NCI-H2107 treated with DMSO at 0.1 percent for 48 hours (cell line): Measurements from ENCODE around the gene RUNX2.

Experiments used
- DNase-seq: peaks from one replicate; lab custom pipeline; 2025; ENCODE audit not compliant: unreplicated experiment; lab: John Stamatoyannopoulos, UW

RUNX2 gene

DNA sequence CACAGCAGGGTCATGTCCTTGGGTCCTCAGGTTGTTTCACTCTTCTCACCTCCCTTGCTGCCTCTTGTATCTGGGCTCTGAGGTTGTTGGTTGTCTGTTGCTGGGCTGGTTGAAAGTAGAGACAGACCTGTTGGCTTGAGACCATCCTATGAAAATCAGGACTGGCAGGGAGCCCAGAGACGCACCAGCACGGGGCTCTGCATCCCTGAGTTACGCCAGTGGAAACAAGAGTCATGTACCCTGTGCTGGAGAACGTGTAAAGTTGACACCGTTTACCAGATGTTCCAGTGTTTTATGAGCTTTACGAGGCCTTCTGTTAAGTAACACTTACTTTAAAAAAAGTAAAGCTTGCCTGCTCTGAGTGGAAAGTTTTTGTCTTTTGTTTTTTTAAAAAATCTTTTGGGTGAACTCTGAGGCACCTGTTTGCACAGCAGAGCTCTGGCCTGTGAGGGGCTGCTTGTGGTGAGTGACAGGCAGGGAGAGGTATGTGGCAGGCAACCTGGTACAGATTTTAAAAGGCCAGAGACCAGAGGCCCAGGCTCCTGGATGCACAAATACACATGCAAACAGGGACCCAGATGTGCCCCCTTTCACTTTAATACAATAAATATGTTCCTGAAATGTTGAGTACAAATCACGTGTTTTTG, 309.6 kb downstream of the RUNX2 start:
- no peak for DNase-seq

GRCh38 chr6:45640081-45640491, 312.0 kb downstream of the RUNX2 start:
- no peak for DNase-seq

GRCh38 chr6:45640811-45641210, 312.7 kb downstream of the RUNX2 start:
- DNase-seq: no peak

GRCh38 chr6:45642331-45643125, 314.4 kb downstream of the RUNX2 start:
- DNase-seq: no peak

DNA sequence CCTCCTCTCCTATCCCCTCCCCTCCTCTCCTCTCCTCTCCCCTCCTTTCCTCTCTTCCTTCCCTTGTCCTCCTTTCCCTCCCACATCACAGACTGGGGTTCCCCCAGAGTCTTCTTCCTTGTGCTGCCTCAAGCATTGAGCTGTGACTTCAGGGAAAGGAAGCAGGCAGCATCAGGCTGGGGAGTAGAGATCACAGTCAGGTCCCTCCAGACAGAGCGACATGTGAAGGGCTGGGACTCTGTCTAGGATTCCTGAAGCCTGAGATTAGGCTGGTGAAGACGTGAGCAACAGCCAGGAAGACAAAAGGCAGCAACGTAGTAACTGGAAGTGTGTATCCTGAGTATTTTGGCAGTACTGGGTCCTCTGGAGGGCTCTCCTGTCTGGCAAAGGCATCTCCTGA, 315.0 kb downstream of the RUNX2 start:
- DNase-seq: no peak

GRCh38 chr6:45644720-45645119, 316.6 kb downstream of the RUNX2 start:
- DNase-seq: no peak

- no peak for DNase-seq
These were observed 317.2 kb downstream of the RUNX2 start for GRCh38 chr6:45645302-45645701.

- DNase-seq: no peak
These were observed 319.5 kb downstream of the RUNX2 start for GRCh38 chr6:45647341-45648261.

DNA sequence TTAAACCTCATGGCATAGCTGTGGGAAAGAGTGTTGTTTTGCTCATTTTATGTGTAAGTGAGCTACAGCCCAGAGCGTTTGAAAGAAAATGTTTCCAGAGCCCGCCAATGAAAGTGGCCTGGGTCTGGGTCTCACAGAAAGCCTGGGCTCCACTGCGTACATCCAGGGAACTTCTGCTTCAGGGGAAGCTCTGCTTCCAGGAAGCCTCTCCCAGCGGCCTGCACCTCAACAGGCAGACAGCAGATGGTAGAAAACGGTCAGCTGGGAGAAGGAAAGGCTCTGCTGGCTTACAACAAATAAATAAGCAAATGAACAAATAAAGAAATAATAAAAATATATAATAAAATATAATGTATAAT, 320.1 kb downstream of the RUNX2 start:
- DNase-seq: no peak

DNA sequence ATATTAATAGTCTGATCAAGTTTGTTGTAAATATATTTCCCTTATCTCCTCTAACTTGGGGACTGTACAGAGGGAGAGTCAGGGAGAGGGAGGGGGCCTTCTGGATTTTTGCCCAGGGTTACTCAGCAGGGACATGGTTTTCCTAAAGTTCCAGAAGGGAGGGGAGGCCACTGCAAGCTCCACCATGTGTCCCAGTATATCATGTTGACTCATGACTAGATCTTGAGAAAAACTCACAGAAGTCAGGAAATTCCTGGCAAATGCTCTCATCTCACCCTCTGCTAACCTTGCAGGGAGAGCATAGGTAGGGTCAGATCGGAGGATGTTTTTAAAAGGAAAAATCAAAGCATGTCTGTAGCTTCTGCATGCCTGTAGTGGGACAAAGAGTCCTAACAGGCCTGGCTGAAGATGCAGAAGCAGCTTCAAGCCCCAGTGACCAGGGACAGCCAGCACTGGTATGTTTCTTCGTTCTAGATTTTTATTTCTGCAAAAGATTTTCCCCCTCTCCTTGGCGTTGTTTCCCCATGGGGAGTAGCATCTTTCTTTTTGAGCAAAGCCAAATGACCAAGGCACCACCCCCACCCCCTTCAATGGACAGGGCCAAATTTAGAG, 322.5 kb downstream of the RUNX2 start:
- no peak for DNase-seq

- DNase-seq: no peak
These were observed 323.2 kb downstream of the RUNX2 start for GRCh38 chr6:45651301-45651700.

DNA sequence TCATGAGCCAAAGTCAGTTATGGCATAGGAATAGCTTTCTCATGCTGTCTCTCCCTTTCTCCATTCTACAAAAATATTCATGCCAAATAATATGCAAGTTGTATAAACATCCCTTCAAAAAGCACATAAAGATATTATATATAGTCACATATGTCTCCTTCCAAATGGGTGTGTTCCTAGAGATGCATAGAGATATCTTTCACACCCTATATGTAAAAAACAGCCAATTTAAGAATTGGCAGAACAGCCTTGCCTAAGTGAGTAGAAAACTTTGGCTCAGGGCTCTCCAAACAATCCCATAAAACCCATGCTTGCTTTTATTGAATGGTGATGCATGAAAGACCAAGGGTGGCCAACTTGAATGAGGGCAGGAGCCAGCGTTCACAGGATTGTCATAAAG, 324.3 kb downstream of the RUNX2 start:
- no peak for DNase-seq

DNA sequence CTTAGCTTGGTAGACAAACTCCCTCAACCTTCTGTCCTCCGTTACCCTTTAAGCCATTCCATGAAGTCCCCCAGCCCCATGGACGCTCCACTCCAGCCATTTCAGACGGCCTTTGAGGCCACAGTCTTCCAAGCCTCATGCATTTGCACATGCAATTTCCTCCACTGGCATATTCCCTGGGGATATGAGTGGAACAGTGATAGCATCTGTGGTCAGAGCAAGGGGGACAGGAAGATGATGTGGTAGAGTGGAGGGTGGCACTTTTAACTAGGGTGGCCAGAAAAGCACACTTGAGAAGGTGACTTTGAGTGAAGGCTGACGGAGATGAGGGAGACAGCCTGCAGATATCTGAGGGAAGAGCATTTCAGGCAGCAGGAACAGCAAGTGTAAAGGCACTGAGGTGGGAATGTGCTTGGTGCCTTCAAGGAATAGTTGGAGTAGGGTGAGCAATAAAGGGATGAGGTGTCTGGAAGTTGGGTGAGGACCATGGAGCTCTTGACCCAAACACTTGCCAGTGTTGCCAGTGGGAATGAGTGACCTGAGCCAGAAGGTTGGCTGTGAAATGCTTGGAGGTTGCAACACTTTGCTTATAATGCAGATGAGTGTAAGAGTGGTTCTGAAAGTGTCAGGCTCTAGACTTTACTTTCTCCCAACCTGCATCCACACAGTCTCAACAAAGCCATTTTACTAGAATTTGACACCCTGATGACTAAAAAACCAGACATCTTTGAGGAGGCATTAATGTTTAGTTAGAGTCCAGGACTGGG, 325.2 kb downstream of the RUNX2 start:
- DNase-seq: no peak

DNA sequence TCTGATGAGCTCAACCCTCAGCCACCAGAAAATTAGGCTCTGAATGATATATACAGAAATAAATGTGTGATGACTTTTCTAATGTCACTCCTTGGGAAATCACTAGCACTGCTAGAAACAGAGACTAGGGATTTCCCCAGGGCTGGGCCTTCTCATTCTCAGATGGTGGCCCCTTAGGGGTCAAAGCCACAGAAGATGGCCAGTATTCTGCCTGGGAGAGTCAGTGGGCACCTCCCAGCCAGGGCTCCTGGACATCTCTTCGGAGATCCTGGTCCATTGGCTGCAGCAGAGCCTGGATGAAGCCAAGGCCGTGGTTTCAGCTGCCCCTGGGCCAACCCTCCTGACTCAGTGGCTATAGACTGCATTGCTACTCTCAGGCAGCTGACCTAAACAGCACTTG, 326.5 kb downstream of the RUNX2 start:
- DNase-seq: no peak

GRCh38 chr6:45655745-45656476, 327.8 kb downstream of the RUNX2 start:
- DNase-seq: no peak

- DNase-seq: no peak
These were observed 329.1 kb downstream of the RUNX2 start for GRCh38 chr6:45657226-45657625.

DNA sequence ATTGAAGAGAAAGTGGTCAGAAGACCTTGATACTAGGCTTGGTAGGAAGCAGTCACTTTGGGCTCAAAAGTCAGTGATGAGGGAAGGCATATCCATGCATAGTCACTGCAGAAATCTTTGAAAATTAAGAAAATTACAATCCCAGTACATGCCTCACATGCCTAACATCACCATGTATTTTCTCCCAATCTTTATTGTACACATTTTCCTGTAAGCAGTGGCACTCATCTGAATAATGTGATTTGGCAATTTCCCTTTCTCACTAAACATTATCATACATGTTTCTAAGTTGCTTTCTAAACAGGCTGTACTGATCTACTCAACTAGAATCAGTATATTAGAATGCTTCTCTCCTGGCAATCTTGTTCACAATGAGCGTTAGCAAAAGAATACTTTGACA, 330.3 kb downstream of the RUNX2 start:
- DNase-seq: no peak

DNA sequence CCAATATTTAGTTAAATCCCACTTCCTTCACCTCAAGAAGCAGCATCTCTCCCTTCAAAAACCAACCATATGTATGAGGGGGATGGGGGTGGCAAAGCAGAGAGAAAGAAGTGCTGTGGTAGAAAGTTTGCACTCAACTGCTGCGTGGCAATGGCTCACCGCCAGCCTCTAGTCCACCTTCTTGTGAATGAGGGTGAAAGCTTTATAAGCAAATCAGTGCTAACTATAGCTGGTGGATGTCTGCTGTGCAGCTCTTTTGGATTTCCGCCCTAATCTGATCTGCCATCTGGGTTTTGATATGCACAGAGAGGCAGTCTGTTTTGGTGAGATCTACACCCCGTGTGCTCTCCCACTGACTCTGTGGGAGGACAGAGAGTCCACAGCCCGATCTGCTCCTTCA, 330.8 kb downstream of the RUNX2 start:
- no peak for DNase-seq

GRCh38 chr6:45661661-45662060, 333.5 kb downstream of the RUNX2 start:
- no peak for DNase-seq
